GM19025 (cell line): ENCODE measurements around the gene FCRL5.
"Not testable (repeated sequence)": the region's sequence is repeated elsewhere in the genome, so short reads cannot be mapped to it uniquely, and the experiment has no call there.

Experiments used
- ATAC-seq: cut with Tn5 transposase; IDR thresholded peaks from one replicate; pipeline ENCODE4 v1.9.1; 2021; ENCODE audit warnings: mild to moderate bottlenecking, low read depth, moderate library complexity; ENCODE audit not compliant: unreplicated experiment

FCRL5 gene

GRCh38 chr1:157490467-157491165, 61.7 kb downstream of the FCRL5 start:
- no peak for ATAC-seq

GRCh38 chr1:157488156-157488555, 64.2 kb downstream of the FCRL5 start:
- no peak for ATAC-seq

DNA sequence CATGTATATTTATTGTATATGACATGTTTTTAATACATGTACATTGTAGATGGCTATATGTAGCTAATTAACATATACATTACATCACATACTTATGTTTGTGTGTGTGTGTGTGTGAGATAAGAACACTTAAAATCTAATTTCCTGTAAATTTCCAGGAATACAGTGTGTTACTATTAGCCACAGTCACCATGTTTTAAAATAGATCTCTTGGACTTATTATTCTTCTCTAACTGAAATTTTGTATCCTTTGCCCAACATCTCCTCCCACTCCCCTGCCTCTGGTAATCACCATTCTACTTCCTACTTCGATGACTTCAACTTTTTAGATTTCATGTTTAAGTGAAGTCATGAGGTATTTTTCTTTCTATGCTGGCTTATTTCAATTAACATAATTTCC, 64.8 kb downstream of the FCRL5 start:
- no peak for ATAC-seq

GRCh38 chr1:157487096-157487495, 65.2 kb downstream of the FCRL5 start:
- ATAC-seq = no peak

GRCh38 chr1:157486400-157486799, 65.9 kb downstream of the FCRL5 start:
- not testable (repeated sequence) for ATAC-seq

- no peak for ATAC-seq
Observed at GRCh38 chr1:157485793-157486192, 66.5 kb downstream of the FCRL5 start.

- ATAC-seq = no peak
Observed at GRCh38 chr1:157484573-157484972, 67.7 kb downstream of the FCRL5 start.

- no peak for ATAC-seq
Observed at GRCh38 chr1:157483635-157484034, 68.7 kb downstream of the FCRL5 start.

- no peak for ATAC-seq
Observed at GRCh38 chr1:157482717-157483116, 69.6 kb downstream of the FCRL5 start.

GRCh38 chr1:157482174-157482573, 70.1 kb downstream of the FCRL5 start:
- ATAC-seq = no peak

- no peak for ATAC-seq
Observed at GRCh38 chr1:157478030-157478429, 74.3 kb downstream of the FCRL5 start.

GRCh38 chr1:157477419-157477818, 74.9 kb downstream of the FCRL5 start:
- no peak for ATAC-seq

- ATAC-seq = no peak
Observed at GRCh38 chr1:157472959-157473358, 79.4 kb downstream of the FCRL5 start.

- ATAC-seq = no peak
Observed at GRCh38 chr1:157472056-157472701, 80.1 kb downstream of the FCRL5 start.

DNA sequence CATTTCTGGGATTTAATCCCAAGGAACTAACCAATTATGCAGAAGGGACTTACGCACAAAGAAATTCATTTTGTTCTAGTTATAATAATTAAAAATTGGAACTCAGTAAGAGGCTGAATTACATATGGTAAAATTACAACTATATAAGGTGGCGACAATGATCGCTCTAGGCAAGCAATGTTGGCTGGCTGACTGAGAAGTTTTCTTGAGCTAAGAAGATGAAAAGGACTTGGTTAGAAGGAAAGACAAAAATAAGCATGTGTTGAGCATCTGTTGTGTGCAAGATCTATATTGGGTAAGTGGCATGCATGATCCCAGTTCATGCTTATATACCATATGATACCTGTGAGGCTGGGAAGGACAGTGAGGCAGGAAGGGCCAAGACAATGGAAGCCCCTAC, 80.8 kb downstream of the FCRL5 start:
- ATAC-seq = no peak

DNA sequence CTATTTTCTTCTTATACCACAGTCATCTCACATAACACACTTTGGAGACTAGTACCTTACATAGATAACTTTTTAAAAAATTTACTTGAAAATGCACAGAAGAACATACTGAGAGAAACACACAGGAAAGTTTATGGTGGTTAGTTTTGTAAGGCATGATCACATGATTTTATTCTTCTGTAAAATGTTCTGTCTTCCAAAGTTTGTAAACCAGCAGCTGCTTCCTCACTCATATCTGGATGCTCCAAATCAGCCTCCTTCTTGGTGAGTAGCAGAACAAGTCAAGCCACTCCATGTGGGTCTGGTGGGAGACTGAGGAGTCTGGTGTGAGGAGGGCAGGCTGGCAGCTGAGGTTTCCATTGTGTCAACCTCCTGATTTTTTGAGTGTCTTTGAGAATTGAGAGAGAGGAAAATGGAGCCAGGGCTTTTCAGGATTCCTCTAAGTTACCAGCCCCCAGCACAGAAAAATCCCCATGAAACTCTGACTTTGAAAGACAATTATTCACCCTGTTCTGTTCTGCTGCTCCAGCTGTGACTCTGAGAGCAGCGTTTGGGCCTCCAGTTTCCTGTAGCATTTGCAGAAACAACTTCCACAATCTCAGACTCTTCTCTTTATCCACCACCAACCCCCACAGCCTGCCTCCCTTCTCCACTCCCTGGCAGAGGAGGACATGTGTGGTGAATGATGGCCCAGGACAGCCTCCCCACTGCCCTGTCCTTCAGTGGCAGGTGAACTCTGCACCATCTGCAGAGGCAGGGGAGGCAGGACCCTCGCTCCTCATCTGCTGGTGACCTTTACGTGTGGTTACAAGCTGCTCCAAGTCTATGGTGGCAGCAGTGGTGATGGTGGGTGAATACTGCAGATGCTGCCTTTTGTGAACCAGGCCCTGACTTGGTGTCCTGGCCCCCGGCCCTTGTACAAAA, 82.3 kb downstream of the FCRL5 start:
- ATAC-seq = no peak

- ATAC-seq = no peak
Observed at GRCh38 chr1:157469300-157469699, 83.0 kb downstream of the FCRL5 start.

DNA sequence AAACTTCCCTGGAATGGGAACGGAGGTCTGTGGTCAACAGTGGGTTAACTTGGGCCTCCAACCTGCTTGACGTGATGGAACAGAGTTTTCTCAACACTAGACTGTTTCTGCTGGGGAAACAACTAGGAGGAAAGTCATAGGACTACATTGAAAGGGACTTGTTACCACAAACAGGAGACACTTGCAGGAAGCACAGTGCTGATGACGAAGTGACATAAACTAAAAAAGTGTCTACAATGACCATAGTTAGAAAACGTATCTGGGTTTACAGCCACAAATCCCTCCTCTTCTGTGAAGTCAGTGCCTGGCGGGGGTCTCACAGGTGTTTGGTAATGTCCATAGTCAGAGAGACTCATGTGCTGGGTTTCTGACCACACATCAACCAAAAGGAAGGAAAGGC, 86.3 kb downstream of the FCRL5 start:
- no peak for ATAC-seq
